ENCODE results near the gene UST. TPM values are rescaled to one million over a fixed set of nuclear protein-coding genes. Genes with fewer than 3 reads are reported as not detected.
A peak's percentile ranks its signal among the peaks of the same experiment; 100 is the strongest.

The UST gene, protein sequence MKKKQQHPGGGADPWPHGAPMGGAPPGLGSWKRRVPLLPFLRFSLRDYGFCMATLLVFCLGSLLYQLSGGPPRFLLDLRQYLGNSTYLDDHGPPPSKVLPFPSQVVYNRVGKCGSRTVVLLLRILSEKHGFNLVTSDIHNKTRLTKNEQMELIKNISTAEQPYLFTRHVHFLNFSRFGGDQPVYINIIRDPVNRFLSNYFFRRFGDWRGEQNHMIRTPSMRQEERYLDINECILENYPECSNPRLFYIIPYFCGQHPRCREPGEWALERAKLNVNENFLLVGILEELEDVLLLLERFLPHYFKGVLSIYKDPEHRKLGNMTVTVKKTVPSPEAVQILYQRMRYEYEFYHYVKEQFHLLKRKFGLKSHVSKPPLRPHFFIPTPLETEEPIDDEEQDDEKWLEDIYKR
- total RNA-seq = 17.1 to 22.3 TPM (median 18.1 TPM) in 3 replicates
- long read RNA-seq, full-length matches to known transcripts = 43 of 55 reads
- long read RNA-seq, partial matches to known transcripts = 3 of 55 reads
- long read RNA-seq, other reads (novel, unspliced or antisense) = 9 of 55 reads

- peak; percentile 92 for DNase-seq (ENCODE audit: low spot score)
- Mint-ChIP-seq H3K36me3 (ENCODE audit: low read depth) (peaks cover 1% of the 10 kb centered on the region), H3K27me3 (ENCODE audit: low read depth) (no peaks in the 10 kb centered on the region), H3K27ac (ENCODE audit: unreplicated experiment) (peak within 1 kb of the TSS; percentile 96), H3K9me3 (ENCODE audit: low read depth) (no peaks in the 10 kb centered on the region), H3K4me1 (ENCODE audit: low read depth) (peaks cover 21% of the 10 kb centered on the region), H3K4me3 (ENCODE audit: unreplicated experiment) (peak within 1 kb of the TSS; percentile 88)
- peak; percentile 78 for TF ChIP-seq CTCF (IDR thresholded peaks at IDR 0.05)
Measured at GRCh38 chr6:148746363-148747144, at the start of gene UST. Gene UST, plus strand, starts transcription at chr6:148747030. Its CDS starts 401 bp downstream, at chr6:148747431.

DNA sequence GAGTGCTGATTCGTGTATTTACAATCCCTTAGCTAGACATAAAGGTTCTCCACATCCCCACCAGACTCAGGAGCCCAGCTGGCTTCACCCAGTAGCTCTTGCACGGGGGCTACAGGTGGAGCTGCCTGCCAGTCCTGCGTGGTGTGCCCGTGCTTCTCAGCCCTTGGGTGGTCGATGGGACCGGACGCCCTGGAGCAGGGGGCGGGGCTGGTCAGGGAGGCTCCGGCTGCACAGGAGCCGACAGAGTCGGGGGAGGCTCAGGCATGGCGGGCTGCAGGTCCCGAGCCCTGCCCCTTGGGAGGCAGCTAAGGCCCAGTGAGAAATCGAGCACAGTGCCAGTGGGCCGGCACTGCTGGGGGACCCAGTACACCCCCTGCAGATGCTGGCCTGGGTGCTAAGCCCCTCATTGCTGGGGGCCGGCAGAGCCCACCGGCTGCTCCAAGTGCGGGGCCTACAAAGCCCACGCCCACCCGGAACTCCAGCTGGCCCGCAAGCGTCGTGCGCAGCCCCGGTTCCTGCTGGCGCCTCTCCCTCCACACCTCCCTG lies 48.9 kb upstream of the UST start:
- Mint-ChIP-seq H3K9me3 (ENCODE audit: low read depth) (peaks cover 11% of the 10 kb centered on the region), H3K4me1 (ENCODE audit: low read depth) (peaks cover 12% of the 10 kb centered on the region), H3K27ac (ENCODE audit: unreplicated experiment) (no peak overlapping the region), H3K4me3 (ENCODE audit: unreplicated experiment) (no peak overlapping the region), H3K36me3 (ENCODE audit: low read depth) (peaks cover 3% of the 10 kb centered on the region), H3K27me3 (ENCODE audit: low read depth) (no peaks in the 10 kb centered on the region)
- DNase-seq (ENCODE audit: low spot score) = no peak
- no peak for TF ChIP-seq CTCF (IDR thresholded peaks at IDR 0.05)

- peaks cover 5% of the 10 kb centered on the region for H3K36me3 Mint-ChIP-seq (ENCODE audit: low read depth)
- H3K9me3 Mint-ChIP-seq (ENCODE audit: low read depth) = peaks cover 14% of the 10 kb centered on the region
- no peak overlapping the region for H3K4me3 Mint-ChIP-seq (ENCODE audit: unreplicated experiment)
- H3K27ac Mint-ChIP-seq (ENCODE audit: unreplicated experiment) = no peak overlapping the region
- H3K27me3 Mint-ChIP-seq (ENCODE audit: low read depth) = no peaks in the 10 kb centered on the region
- DNase-seq (ENCODE audit: low spot score) = no peak
- no peak for TF ChIP-seq CTCF (IDR thresholded peaks at IDR 0.05)
- H3K4me1 Mint-ChIP-seq (ENCODE audit: low read depth) = peaks cover 12% of the 10 kb centered on the region
Measured at GRCh38 chr6:148698671-148699180, 48.1 kb upstream of the UST start.

DNA sequence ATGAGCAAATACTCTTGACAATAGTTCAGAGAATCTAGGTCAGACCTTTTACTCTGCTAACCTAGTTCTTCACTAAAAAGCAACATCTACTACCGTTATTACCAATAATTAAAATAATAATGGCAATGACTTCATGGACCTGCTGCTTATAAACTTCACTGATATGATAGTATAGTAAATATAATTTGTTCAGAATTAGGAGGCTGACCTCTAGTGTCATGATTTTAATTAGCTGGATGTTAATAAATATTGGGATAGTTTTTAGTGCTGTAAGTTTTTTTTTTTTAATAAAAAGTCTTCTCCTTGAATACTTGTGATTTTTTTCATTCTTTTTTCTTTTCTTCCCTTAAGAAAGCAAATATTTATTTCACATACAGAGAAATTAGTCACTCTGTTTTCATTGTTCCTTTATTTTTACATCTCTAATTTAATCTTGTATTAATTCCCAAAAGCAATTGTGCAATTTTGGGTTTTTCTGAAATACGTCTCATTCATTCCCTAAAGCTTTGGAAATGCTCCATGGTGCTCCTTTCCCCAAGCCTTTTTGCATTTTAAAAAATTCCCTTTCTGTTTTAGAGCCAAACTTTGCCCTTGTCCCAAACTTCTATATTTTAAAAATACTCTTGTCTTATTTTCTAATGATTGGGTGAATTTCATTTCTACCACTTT lies 46.6 kb upstream of the UST start:
- peak overlapping the region; percentile 43 for H3K4me3 Mint-ChIP-seq (ENCODE audit: unreplicated experiment)
- peaks cover 12% of the 10 kb centered on the region for H3K4me1 Mint-ChIP-seq (ENCODE audit: low read depth)
- H3K9me3 Mint-ChIP-seq (ENCODE audit: low read depth) = peaks cover 14% of the 10 kb centered on the region
- no peak for DNase-seq (ENCODE audit: low spot score)
- H3K27me3 Mint-ChIP-seq (ENCODE audit: low read depth) = no peaks in the 10 kb centered on the region
- H3K36me3 Mint-ChIP-seq (ENCODE audit: low read depth) = peaks cover 5% of the 10 kb centered on the region
- TF ChIP-seq CTCF (IDR thresholded peaks at IDR 0.05) = no peak
- peak overlapping the region; percentile 57 for H3K27ac Mint-ChIP-seq (ENCODE audit: unreplicated experiment)
